ENCODE results near the gene DAD1. TPM values are rescaled to one million over a fixed set of nuclear protein-coding genes. Genes with fewer than 3 reads are reported as not detected.
"Not testable (repeated sequence)": the region's sequence is repeated elsewhere in the genome, so short reads cannot be mapped to it uniquely, and the experiment has no call there.

The DAD1 gene
- total RNA-seq, 1 donor from 2014 or later = 164 TPM

- no peak for DNase-seq
These were observed 37.4 kb downstream of the DAD1 start for GRCh38 chr14:22551605-22551997.

GRCh38 chr14:22549981-22550673 is 38.9 kb downstream of the DAD1 start:
- DNase-seq = no peak

- DNase-seq = no peak
These were observed 39.6 kb downstream of the DAD1 start for GRCh38 chr14:22549324-22549962.

- DNase-seq = no peak
These were observed 40.9 kb downstream of the DAD1 start for GRCh38 chr14:22547948-22548750.

- no peak for DNase-seq
These were observed 41.6 kb downstream of the DAD1 start for GRCh38 chr14:22547313-22547947.

- DNase-seq = no peak
These were observed 42.3 kb downstream of the DAD1 start for GRCh38 chr14:22546722-22547071.

GRCh38 chr14:22545842-22546721 is 42.9 kb downstream of the DAD1 start:
- peak; percentile 75 for DNase-seq

GRCh38 chr14:22544881-22545420 is 44.1 kb downstream of the DAD1 start:
- DNase-seq = no peak

- no peak for DNase-seq
These were observed 44.6 kb downstream of the DAD1 start for GRCh38 chr14:22544406-22544805.

- DNase-seq = not testable (repeated sequence)
These were observed 45.3 kb downstream of the DAD1 start for GRCh38 chr14:22543570-22544357.

- no peak for DNase-seq
These were observed 46.7 kb downstream of the DAD1 start for GRCh38 chr14:22542360-22542759.

- DNase-seq = no peak
These were observed 47.3 kb downstream of the DAD1 start for GRCh38 chr14:22541721-22542120.

GRCh38 chr14:22540811-22541360 is 48.1 kb downstream of the DAD1 start:
- no peak for DNase-seq

- DNase-seq = no peak
These were observed 48.7 kb downstream of the DAD1 start for GRCh38 chr14:22540293-22540692.

- no peak for DNase-seq
These were observed 49.2 kb downstream of the DAD1 start for GRCh38 chr14:22539831-22540230.

GRCh38 chr14:22538671-22539228 is 50.3 kb downstream of the DAD1 start:
- DNase-seq = no peak

- DNase-seq = no peak
These were observed 51.4 kb downstream of the DAD1 start for GRCh38 chr14:22537436-22538310.

- DNase-seq = peak; percentile 23
These were observed 52.1 kb downstream of the DAD1 start for GRCh38 chr14:22536853-22537338.

GRCh38 chr14:22535916-22536315 is 53.1 kb downstream of the DAD1 start:
- no peak for DNase-seq
